Caco-2 (cell line): Measurements from ENCODE around the gene FLACC1. TPM values are rescaled to one million over a fixed set of nuclear protein-coding genes. Genes with fewer than 3 reads are reported as not detected.

ENCODE experiments used
- BruUV-seq: library from RNA; stranded (reverse); fragments of 400-500 nt; replicated peaks from 2 replicates; lab custom pipeline; 2021; lab: Mats Ljungman, UMichigan
- CTCF ChIA-PET: fragments of 300-600 bp; sonication (Branson Sonifier 250); formaldehyde crosslinking; loops from one replicate; lab custom pipeline; 2022; ENCODE audit warnings: antibody characterized with exemption; lab: Charles Lee
- POLR2A ChIA-PET: fragments of 300-600 bp; sonication (Branson Sonifier 250); formaldehyde crosslinking; loops from one replicate; lab custom pipeline; 2022; ENCODE audit warnings: antibody characterized with exemption; lab: Charles Lee
- DNase-seq, 2 experiments: peaks; one replicate each; pipeline versions ENCODE4 v3.0.0 to v3.0.0-alpha.2; 2020 to 2022
- H3K27me3 ChIP-seq: replicated peaks from 2 replicates; pipeline ENCODE4 v1.6.0; 2011; ENCODE audit warnings: low read length; ENCODE audit not compliant: control insufficient read depth, insufficient read depth
- H3K36me3 ChIP-seq: 2 replicates; pipeline ENCODE4 v1.5.1; 2011; ENCODE audit warnings: low read length; ENCODE audit not compliant: control insufficient read depth, insufficient read depth
- H3K4me1 ChIP-seq: fragments of 250-450 bp; sonication (Bioruptor Pico); 2 replicates; pipeline ENCODE4 v1.5.1; 2020; ENCODE audit warnings: mild to moderate bottlenecking
- H3K4me3 ChIP-seq: 2 replicates; pipeline ENCODE4 v1.5.1; 2011; ENCODE audit warnings: low read depth, mild to moderate bottlenecking, control low read depth, low read length
- H3K9me3 ChIP-seq: fragments of 250-450 bp; sonication (Bioruptor Pico); 2 replicates; pipeline ENCODE4 v1.5.1; 2020; ENCODE audit warnings: mild to moderate bottlenecking, moderate library complexity
- H3K27ac Mint-ChIP-seq: one replicate; pipeline ENCODE4 v1.8.0; 2022; ENCODE audit warnings: mixed read lengths; ENCODE audit not compliant: unreplicated experiment
- H3K27me3 Mint-ChIP-seq: one replicate; pipeline ENCODE4 v1.8.0; 2022; ENCODE audit warnings: mixed read lengths; ENCODE audit not compliant: insufficient read depth, unreplicated experiment
- H3K36me3 Mint-ChIP-seq: one replicate; pipeline ENCODE4 v1.8.0; 2022; ENCODE audit warnings: mild to moderate bottlenecking, mixed read lengths; ENCODE audit not compliant: insufficient read depth, unreplicated experiment
- H3K4me1 Mint-ChIP-seq: one replicate; pipeline ENCODE4 v1.8.0; 2022; ENCODE audit warnings: low read depth, mixed read lengths; ENCODE audit not compliant: unreplicated experiment
- H3K4me3 Mint-ChIP-seq: one replicate; pipeline ENCODE4 v1.8.0; 2022; ENCODE audit warnings: mild to moderate bottlenecking, moderate library complexity, mixed read lengths; ENCODE audit not compliant: unreplicated experiment
- H3K9me3 Mint-ChIP-seq: one replicate; pipeline ENCODE4 v1.8.0; 2022; ENCODE audit warnings: mixed read lengths; ENCODE audit not compliant: unreplicated experiment
- intact Hi-C: fragments of 100-400 bp; cut with micrococcal nuclease; formaldehyde crosslinking; loops from one replicate; pipeline ENCODE4 v1.10.0; 2022; ENCODE audit not compliant: unreplicated experiment
- total RNA-seq: library from RNA; stranded (reverse); gene quantifications from 2 replicates; pipeline ENCODE4 v1.2.3, GENCODE V29; 2022
- TF ChIP-seq, protein P1 (sequence below), 2 experiments: fragments of 200-600 bp in 1 of 2; IDR thresholded peaks; 1 replicate in 1 of 2; 2 replicates in 1 of 2; pipeline versions ENCODE4 v1.5.1 to v1.8.0; 2011 to 2022; ENCODE audit warnings: antibody characterized with exemption in 1 of 2, control low read depth in 1 of 2, inconsistent platforms in 1 of 2, low read depth in 1 of 2, low read length in 1 of 2, mild to moderate bottlenecking in 1 of 2, moderate library complexity in 1 of 2; ENCODE audit not compliant: insufficient read depth in 1 of 2, severe bottlenecking in 1 of 2, unreplicated experiment in 1 of 2

FLACC1 gene
- total RNA-seq, 1 experiment from 2014 or later: 0.86 TPM

DNA sequence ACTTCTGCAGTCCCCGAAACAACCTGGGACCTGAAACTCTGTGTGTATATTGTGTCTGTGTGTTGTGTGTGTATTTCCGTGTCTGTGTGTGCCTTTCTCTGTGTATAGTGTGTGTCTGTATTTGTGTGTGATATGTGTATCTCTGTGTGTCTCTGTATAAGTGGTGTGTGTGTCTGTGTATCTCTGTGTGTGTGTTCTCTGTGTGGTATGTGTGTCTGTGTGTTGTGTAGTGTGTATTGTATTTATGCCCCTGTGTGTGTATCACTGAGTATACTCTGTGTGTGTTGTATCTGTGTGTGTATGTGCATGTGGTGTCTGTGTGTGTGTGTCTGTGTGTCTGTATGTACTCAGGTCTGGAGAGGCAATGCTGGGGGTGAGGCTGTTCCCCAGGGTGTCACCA lies 85.2 kb downstream of the FLACC1 start:
- Mint-ChIP-seq H3K27ac (no peak overlapping the region), H3K4me1 (no peaks in the 10 kb centered on the region), H3K9me3 (no peaks in the 10 kb centered on the region), H3K36me3 (peaks cover 24% of the 10 kb centered on the region), H3K27me3 (no peaks in the 10 kb centered on the region), H3K4me3 (no peak overlapping the region)
- BruUV-seq: no TSS peak
- Histone ChIP-seq H3K9me3 (no peaks in the 10 kb centered on the region), H3K4me3 (no peak overlapping the region), H3K36me3 (no peaks in the 10 kb centered on the region), H3K4me1 (no peaks in the 10 kb centered on the region), H3K27me3 (no peaks in the 10 kb centered on the region)
- DNase-seq: no peak
- ChIA-PET CTCF (no interaction called here), POLR2A (no interaction called here)
- intact Hi-C loops: no loop called here
- TF ChIP-seq, protein P1, sequence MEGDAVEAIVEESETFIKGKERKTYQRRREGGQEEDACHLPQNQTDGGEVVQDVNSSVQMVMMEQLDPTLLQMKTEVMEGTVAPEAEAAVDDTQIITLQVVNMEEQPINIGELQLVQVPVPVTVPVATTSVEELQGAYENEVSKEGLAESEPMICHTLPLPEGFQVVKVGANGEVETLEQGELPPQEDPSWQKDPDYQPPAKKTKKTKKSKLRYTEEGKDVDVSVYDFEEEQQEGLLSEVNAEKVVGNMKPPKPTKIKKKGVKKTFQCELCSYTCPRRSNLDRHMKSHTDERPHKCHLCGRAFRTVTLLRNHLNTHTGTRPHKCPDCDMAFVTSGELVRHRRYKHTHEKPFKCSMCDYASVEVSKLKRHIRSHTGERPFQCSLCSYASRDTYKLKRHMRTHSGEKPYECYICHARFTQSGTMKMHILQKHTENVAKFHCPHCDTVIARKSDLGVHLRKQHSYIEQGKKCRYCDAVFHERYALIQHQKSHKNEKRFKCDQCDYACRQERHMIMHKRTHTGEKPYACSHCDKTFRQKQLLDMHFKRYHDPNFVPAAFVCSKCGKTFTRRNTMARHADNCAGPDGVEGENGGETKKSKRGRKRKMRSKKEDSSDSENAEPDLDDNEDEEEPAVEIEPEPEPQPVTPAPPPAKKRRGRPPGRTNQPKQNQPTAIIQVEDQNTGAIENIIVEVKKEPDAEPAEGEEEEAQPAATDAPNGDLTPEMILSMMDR (IDR thresholded peaks at IDR 0.05; ENCODE audit: insufficient read depth in 1 of 2, low read depth in 1 of 2, low read length in 1 of 2, severe bottlenecking in 1 of 2, unreplicated experiment in 1 of 2): no peak

- Histone ChIP-seq H3K36me3 (no peaks in the 10 kb centered on the region), H3K4me1 (no peaks in the 10 kb centered on the region), H3K9me3 (no peaks in the 10 kb centered on the region), H3K27me3 (no peaks in the 10 kb centered on the region), H3K4me3 (no peak overlapping the region)
- no peak for DNase-seq
- no peaks in the 10 kb centered on the region for H3K4me1 Mint-ChIP-seq
- no TSS peak for BruUV-seq
- no peak overlapping the region for H3K27ac Mint-ChIP-seq
- intact Hi-C loops: no loop called here
- H3K36me3 Mint-ChIP-seq: peaks cover 21% of the 10 kb centered on the region
- H3K9me3 Mint-ChIP-seq: no peaks in the 10 kb centered on the region
- ChIA-PET POLR2A (no interaction called here), CTCF (interaction anchor here (1.0 kb wide), 1 partner anchor 181 kb away, joined by 3 read pairs; the partner anchor contains the start of genes STRADB and TRAK2)
- H3K4me3 Mint-ChIP-seq: no peak overlapping the region
- no peaks in the 10 kb centered on the region for H3K27me3 Mint-ChIP-seq
- TF ChIP-seq, protein P1 (IDR thresholded peaks at IDR 0.05; ENCODE audit: insufficient read depth in 1 of 2, low read depth in 1 of 2, low read length in 1 of 2, severe bottlenecking in 1 of 2, unreplicated experiment in 1 of 2): no peak
Measured at GRCh38 chr2:201270293-201271001, 86.7 kb downstream of the FLACC1 start.

DNA sequence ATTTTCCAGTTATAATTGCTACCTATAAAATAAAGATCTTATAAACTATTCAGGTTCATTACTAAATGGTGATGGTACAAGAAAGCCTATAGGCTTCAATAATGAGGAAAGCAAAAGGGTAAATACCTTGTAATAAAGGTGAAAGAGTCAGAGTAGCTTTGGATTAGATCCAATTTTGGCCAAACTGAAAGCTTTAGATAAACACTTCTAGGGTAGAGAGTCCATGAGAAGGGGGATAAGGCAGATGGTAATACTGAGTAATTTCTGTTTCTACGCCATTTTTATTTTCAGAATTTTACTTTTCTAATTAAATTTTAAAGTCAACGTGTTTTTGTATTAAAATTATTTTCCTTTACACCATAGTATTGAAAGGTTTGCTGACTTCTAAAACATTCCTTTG lies 87.4 kb downstream of the FLACC1 start:
- no peaks in the 10 kb centered on the region for H3K27me3 ChIP-seq
- H3K27me3 Mint-ChIP-seq: no peaks in the 10 kb centered on the region
- BruUV-seq: no TSS peak
- TF ChIP-seq, protein P1 (IDR thresholded peaks at IDR 0.05; ENCODE audit: insufficient read depth in 1 of 2, low read depth in 1 of 2, low read length in 1 of 2, severe bottlenecking in 1 of 2, unreplicated experiment in 1 of 2): no peak
- H3K4me3 Mint-ChIP-seq: no peak overlapping the region
- H3K4me1 Mint-ChIP-seq: no peaks in the 10 kb centered on the region
- H3K36me3 Mint-ChIP-seq: peaks cover 21% of the 10 kb centered on the region
- ChIA-PET POLR2A (no interaction called here), CTCF (interaction anchor here (1.0 kb wide), 1 partner anchor 182 kb away, joined by 3 read pairs; the partner anchor contains the start of genes STRADB and TRAK2)
- no peak overlapping the region for H3K27ac Mint-ChIP-seq
- intact Hi-C loops: no loop called here
- H3K9me3 Mint-ChIP-seq: no peaks in the 10 kb centered on the region
- no peaks in the 10 kb centered on the region for H3K9me3 ChIP-seq
- no peaks in the 10 kb centered on the region for H3K4me1 ChIP-seq
- DNase-seq: no peak
- H3K4me3 ChIP-seq: no peak overlapping the region
- H3K36me3 ChIP-seq: no peaks in the 10 kb centered on the region
